GM03348 (cell line): ENCODE measurements around the gene AGER.

Experiments
- DNase-seq: peaks from one replicate; pipeline ENCODE4 v3.0.0; 2012; ENCODE audit warnings: low spot score

AGER gene

GRCh38 chr6:32168807-32169591 lies 15.1 kb downstream of the AGER start:
- peak; percentile 20 for DNase-seq

- no peak for DNase-seq
Measured at GRCh38 chr6:32168350-32168749, 15.7 kb downstream of the AGER start.

- DNase-seq: no peak
Measured at GRCh38 chr6:32167761-32168262, 16.2 kb downstream of the AGER start.

GRCh38 chr6:32167154-32167760 lies 16.8 kb downstream of the AGER start:
- no peak for DNase-seq

- DNase-seq: no peak
Measured at GRCh38 chr6:32166411-32167061, 17.5 kb downstream of the AGER start.

- DNase-seq: no peak
Measured at GRCh38 chr6:32164295-32164694, 19.8 kb downstream of the AGER start, which contains the start of gene EGFL8. EGFL8 (plus strand) TSS chr6:32164595; CDS start chr6:32166166, 1,571 bp downstream.

- no peak for DNase-seq
Measured at GRCh38 chr6:32163559-32164258, 20.3 kb downstream of the AGER start.

GRCh38 chr6:32158052-32158451 lies 26.0 kb downstream of the AGER start:
- DNase-seq: no peak

- DNase-seq: no peak
Measured at GRCh38 chr6:32156891-32157290, 27.2 kb downstream of the AGER start.

GRCh38 chr6:32154514-32155161 lies 29.4 kb downstream of the AGER start:
- peak; percentile 67 for DNase-seq

GRCh38 chr6:32153564-32154513 lies 30.2 kb downstream of the AGER start, which contains the start of gene PPT2:
PPT2 (plus strand) TSS chr6:32154141; CDS start chr6:32154595, 454 bp downstream.
- DNase-seq: peak; percentile 94

- peak; percentile 26 for DNase-seq
Measured at GRCh38 chr6:32152769-32153563, 31.1 kb downstream of the AGER start.

- peak; percentile 80 for DNase-seq
Measured at GRCh38 chr6:32151863-32152768, 31.9 kb downstream of the AGER start, which contains the start of gene PRRT1. PRRT1 (minus strand) TSS chr6:32151939; CDS start chr6:32151827, 112 bp downstream.

GRCh38 chr6:32151181-32151862 lies 32.7 kb downstream of the AGER start:
- DNase-seq: no peak

GRCh38 chr6:32149932-32150870 lies 33.9 kb downstream of the AGER start:
- DNase-seq: no peak

GRCh38 chr6:32149092-32149755 lies 34.8 kb downstream of the AGER start:
- no peak for DNase-seq
